Effector memory CD4-positive, alpha-beta T cell (primary cell): ENCODE measurements around the gene TIMM21.

Experiments used
- DNase-seq, 3 donors: peaks; one replicate each; pipeline ENCODE4 v3.0.0-alpha.2; 2020
- H3K27ac ChIP-seq: 2 replicates; pipeline ENCODE4 v1.7.0; 2013; ENCODE audit warnings: mild to moderate bottlenecking, low read length, moderate library complexity; ENCODE audit not compliant: insufficient read depth, poor library complexity, severe bottlenecking
- H3K27me3 ChIP-seq: replicated peaks from 2 replicates; pipeline ENCODE4 v1.7.0; 2013; ENCODE audit warnings: mild to moderate bottlenecking, low read length; ENCODE audit not compliant: insufficient read depth, control insufficient read depth, poor library complexity, severe bottlenecking
- H3K36me3 ChIP-seq: 2 replicates; pipeline ENCODE4 v1.7.0; 2013; ENCODE audit warnings: mild to moderate bottlenecking, low read length, moderate library complexity; ENCODE audit not compliant: control insufficient read depth, insufficient read depth
- H3K4me1 ChIP-seq: 2 replicates; pipeline ENCODE4 v1.7.0; 2013; ENCODE audit warnings: low read length, mild to moderate bottlenecking; ENCODE audit not compliant: control insufficient read depth, insufficient read depth, poor library complexity, severe bottlenecking
- H3K4me3 ChIP-seq: 2 replicates; pipeline ENCODE4 v1.7.0; 2013; ENCODE audit warnings: low read length, low read depth, mild to moderate bottlenecking; ENCODE audit not compliant: insufficient read depth, poor library complexity, severe bottlenecking
- H3K9me3 ChIP-seq: 2 replicates; pipeline ENCODE4 v1.7.0; 2013; ENCODE audit warnings: mild to moderate bottlenecking, low read length, moderate library complexity; ENCODE audit not compliant: control insufficient read depth

Gene TIMM21

GRCh38 chr18:74124642-74125041 is 23.7 kb upstream of the TIMM21 start:
- Histone ChIP-seq H3K4me1 (no peaks in the 10 kb centered on the region), H3K4me3 (no peak overlapping the region)
- no peak for DNase-seq

GRCh38 chr18:74126684-74127655 is 21.4 kb upstream of the TIMM21 start:
- H3K27ac ChIP-seq: no peak overlapping the region
- no peaks in the 10 kb centered on the region for H3K4me1 ChIP-seq
- H3K36me3 ChIP-seq: no peaks in the 10 kb centered on the region
- DNase-seq: no peak
- no peaks in the 10 kb centered on the region for H3K27me3 ChIP-seq
- no peaks in the 10 kb centered on the region for H3K9me3 ChIP-seq
- no peak overlapping the region for H3K4me3 ChIP-seq

More at GRCh38 chr18:74124642-74125041, 23.7 kb upstream of the TIMM21 start:
- Histone ChIP-seq H3K9me3 (no peaks in the 10 kb centered on the region), H3K36me3 (no peaks in the 10 kb centered on the region), H3K27ac (no peak overlapping the region), H3K27me3 (no peaks in the 10 kb centered on the region)

GRCh38 chr18:74128159-74128558 is 20.2 kb upstream of the TIMM21 start:
- no peak overlapping the region for H3K27ac ChIP-seq
- H3K4me3 ChIP-seq: no peak overlapping the region
- no peaks in the 10 kb centered on the region for H3K9me3 ChIP-seq
- H3K36me3 ChIP-seq: no peaks in the 10 kb centered on the region
- no peak for DNase-seq
- no peaks in the 10 kb centered on the region for H3K4me1 ChIP-seq
- no peaks in the 10 kb centered on the region for H3K27me3 ChIP-seq

GRCh38 chr18:74131124-74131523 is 17.2 kb upstream of the TIMM21 start:
- no peaks in the 10 kb centered on the region for H3K4me1 ChIP-seq
- no peak for DNase-seq
- H3K4me3 ChIP-seq: no peak overlapping the region
- H3K9me3 ChIP-seq: no peaks in the 10 kb centered on the region
- no peaks in the 10 kb centered on the region for H3K27me3 ChIP-seq
- no peak overlapping the region for H3K27ac ChIP-seq
- H3K36me3 ChIP-seq: no peaks in the 10 kb centered on the region

GRCh38 chr18:74132201-74132600 is 16.1 kb upstream of the TIMM21 start:
- no peaks in the 10 kb centered on the region for H3K36me3 ChIP-seq

DNA sequence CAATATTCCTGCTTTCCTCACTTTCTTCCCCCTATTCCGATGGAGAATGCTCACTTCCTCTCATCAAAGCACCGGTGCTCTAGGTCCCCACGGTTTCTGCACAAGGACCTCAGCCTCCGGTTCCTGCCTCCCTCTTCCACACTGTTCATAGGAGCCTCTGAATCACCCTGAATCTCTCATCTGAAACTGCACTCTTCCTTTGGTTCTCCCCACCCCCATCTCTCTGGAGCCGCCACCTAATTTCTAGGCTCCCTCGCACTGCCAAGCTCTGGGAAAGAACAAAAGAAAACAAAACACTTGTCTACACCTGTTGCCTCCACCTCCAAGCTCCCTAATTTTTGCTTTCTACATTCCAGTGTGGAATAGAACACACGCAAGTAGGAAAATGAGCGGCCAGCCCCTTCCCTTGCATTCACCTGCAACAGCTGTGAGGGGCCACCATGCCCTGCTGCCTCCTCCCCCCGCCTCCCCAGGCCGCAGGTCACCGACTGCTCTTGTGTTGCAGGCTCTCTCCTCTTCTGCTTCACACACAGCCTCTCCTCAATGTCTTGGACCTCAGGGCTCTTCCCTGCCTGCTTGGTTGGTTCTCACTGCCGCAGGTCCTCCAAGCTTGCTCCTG is 10.3 kb upstream of the TIMM21 start:
- Histone ChIP-seq H3K9me3 (no peaks in the 10 kb centered on the region), H3K36me3 (no peaks in the 10 kb centered on the region), H3K27me3 (no peaks in the 10 kb centered on the region), H3K27ac (no peak overlapping the region), H3K4me1 (no peaks in the 10 kb centered on the region), H3K4me3 (no peak overlapping the region)
- DNase-seq: no peak

More at GRCh38 chr18:74132201-74132600, 16.1 kb upstream of the TIMM21 start:
- no peaks in the 10 kb centered on the region for H3K9me3 ChIP-seq
- no peak overlapping the region for H3K4me3 ChIP-seq
- H3K27me3 ChIP-seq: no peaks in the 10 kb centered on the region
- DNase-seq: no peak
- H3K4me1 ChIP-seq: no peaks in the 10 kb centered on the region
- no peak overlapping the region for H3K27ac ChIP-seq

DNA sequence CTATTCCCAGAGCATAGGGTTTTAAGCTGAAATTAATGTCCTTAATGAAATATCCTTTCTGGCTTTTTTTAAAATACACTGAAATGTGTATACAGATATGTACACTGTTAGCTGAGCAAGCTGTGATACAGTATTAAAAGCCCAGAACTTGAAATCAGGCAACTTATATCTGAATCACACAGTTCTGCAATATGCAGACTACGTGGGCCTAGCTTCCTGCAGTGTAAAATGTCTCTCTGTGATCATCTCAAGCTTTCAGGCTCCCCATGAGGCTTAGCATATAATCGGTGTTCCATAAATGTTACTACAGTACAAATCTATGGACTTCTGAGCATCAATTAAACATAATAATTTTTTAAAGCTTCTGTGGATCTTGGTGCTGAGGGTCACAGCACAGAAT is 8.9 kb upstream of the TIMM21 start:
- no peak for DNase-seq
- no peaks in the 10 kb centered on the region for H3K27me3 ChIP-seq
- no peak overlapping the region for H3K27ac ChIP-seq
- no peaks in the 10 kb centered on the region for H3K9me3 ChIP-seq
- no peaks in the 10 kb centered on the region for H3K36me3 ChIP-seq
- no peak overlapping the region for H3K4me3 ChIP-seq
- H3K4me1 ChIP-seq: no peaks in the 10 kb centered on the region

- Histone ChIP-seq H3K4me3 (no peak overlapping the region), H3K27ac (no peak overlapping the region), H3K9me3 (no peaks in the 10 kb centered on the region), H3K4me1 (no peaks in the 10 kb centered on the region), H3K36me3 (no peaks in the 10 kb centered on the region), H3K27me3 (no peaks in the 10 kb centered on the region)
- no peak for DNase-seq
These were observed 8.4 kb upstream of the TIMM21 start for GRCh38 chr18:74139888-74140287.

- Histone ChIP-seq H3K27ac (no peak overlapping the region), H3K36me3 (no peaks in the 10 kb centered on the region), H3K4me3 (no peak overlapping the region), H3K9me3 (no peaks in the 10 kb centered on the region), H3K27me3 (no peaks in the 10 kb centered on the region), H3K4me1 (no peaks in the 10 kb centered on the region)
- no peak for DNase-seq
These were observed 7.7 kb upstream of the TIMM21 start for GRCh38 chr18:74140582-74140981.

GRCh38 chr18:74141667-74142066 is 6.7 kb upstream of the TIMM21 start:
- H3K9me3 ChIP-seq: no peaks in the 10 kb centered on the region
- no peaks in the 10 kb centered on the region for H3K36me3 ChIP-seq
- H3K27ac ChIP-seq: no peak overlapping the region
- H3K4me3 ChIP-seq: no peak overlapping the region
- H3K27me3 ChIP-seq: no peaks in the 10 kb centered on the region
- no peaks in the 10 kb centered on the region for H3K4me1 ChIP-seq
- DNase-seq: no peak
